Smooth muscle cell (in vitro differentiated cells): ENCODE measurements around the gene PTPRG. TPM values are rescaled to one million over a fixed set of nuclear protein-coding genes. Genes with fewer than 3 reads are reported as not detected.

Source experiments
- DNase-seq: peaks from one replicate; lab custom pipeline; 2025; ENCODE audit not compliant: unreplicated experiment; lab: John Stamatoyannopoulos, UW
- H2AFZ ChIP-seq: fragments of 200-600 bp; sonication (generic); 2 replicates; pipeline ENCODE4 v1.6.0; 2016; ENCODE audit warnings: antibody characterized with exemption, low read depth, mild to moderate bottlenecking
- H3F3A ChIP-seq: fragments of 200-600 bp; sonication (generic); 2 replicates; pipeline ENCODE4 v1.6.0; 2017; ENCODE audit warnings: antibody characterized with exemption, low read depth
- H3K27ac ChIP-seq: fragments of 200-600 bp; sonication (generic); 2 replicates; pipeline ENCODE4 v1.5.1; 2016; ENCODE audit warnings: low read depth, mild to moderate bottlenecking
- H3K27me3 ChIP-seq: fragments of 200-600 bp; sonication (generic); 2 replicates; pipeline ENCODE4 v1.6.1; 2016; ENCODE audit warnings: low read depth, mild to moderate bottlenecking
- H3K36me3 ChIP-seq: fragments of 200-600 bp; sonication (generic); 2 replicates; pipeline ENCODE4 v1.5.1; 2016; ENCODE audit warnings: low read depth
- H3K4me1 ChIP-seq: fragments of 200-600 bp; sonication (generic); 2 replicates; pipeline ENCODE4 v1.5.1; 2016; ENCODE audit warnings: low read depth
- H3K4me2 ChIP-seq: fragments of 200-600 bp; sonication (generic); 2 replicates; pipeline ENCODE4 v1.6.0; 2016; ENCODE audit warnings: mild to moderate bottlenecking
- H3K4me3 ChIP-seq: fragments of 200-600 bp; sonication (generic); 2 replicates; pipeline ENCODE4 v1.5.1; 2016; ENCODE audit warnings: mild to moderate bottlenecking
- H3K79me2 ChIP-seq: fragments of 200-600 bp; sonication (generic); 2 replicates; pipeline ENCODE4 v1.6.0; 2016; ENCODE audit warnings: low read depth, mild to moderate bottlenecking
- H3K9ac ChIP-seq: fragments of 200-600 bp; sonication (generic); 2 replicates; pipeline ENCODE4 v1.6.0; 2016; ENCODE audit warnings: low read depth
- H3K9me3 ChIP-seq: fragments of 200-600 bp; sonication (generic); replicated peaks from 2 replicates; pipeline ENCODE4 v1.5.1; 2016; ENCODE audit warnings: low read depth
- H4K20me1 ChIP-seq: fragments of 200-600 bp; sonication (generic); 2 replicates; pipeline ENCODE4 v1.6.0; 2016; ENCODE audit warnings: low read depth
- WGBS: methylation state at CpG from one replicate; pipeline ENCODE4 v1.1.7; 2016; ENCODE audit warnings: low lambda C conversion rate; 5-methylcytosine and 5-hydroxymethylcytosine counted together
- polyA plus RNA-seq: library from polyadenylated mRNA; unstranded; fragments of >200 nt; fragmentation: Nextera tagmentation; extraction: Ambion mirVana; gene quantifications from 2 replicates; pipeline ENCODE4 v1.2.1, GENCODE V29; 2016
- total RNA-seq: library from RNA; depleted of rRNA; stranded (reverse); fragments of >200 nt; gene quantifications from 2 replicates; pipeline ENCODE4 v1.2.3, GENCODE V29; 2014
- TF ChIP-seq, protein P1 (sequence below): fragments of 200-600 bp; sonication (generic); IDR thresholded peaks from 2 replicates; pipeline ENCODE4 v1.5.1; 2017; ENCODE audit warnings: borderline replicate concordance, mild to moderate bottlenecking, antibody characterized with exemption; ENCODE audit not compliant: insufficient read depth, poor library complexity, severe bottlenecking

PTPRG gene
- total and polyA plus RNA-seq, 2 experiments from 2014 or later = 21.2 to 87.3 TPM

DNA sequence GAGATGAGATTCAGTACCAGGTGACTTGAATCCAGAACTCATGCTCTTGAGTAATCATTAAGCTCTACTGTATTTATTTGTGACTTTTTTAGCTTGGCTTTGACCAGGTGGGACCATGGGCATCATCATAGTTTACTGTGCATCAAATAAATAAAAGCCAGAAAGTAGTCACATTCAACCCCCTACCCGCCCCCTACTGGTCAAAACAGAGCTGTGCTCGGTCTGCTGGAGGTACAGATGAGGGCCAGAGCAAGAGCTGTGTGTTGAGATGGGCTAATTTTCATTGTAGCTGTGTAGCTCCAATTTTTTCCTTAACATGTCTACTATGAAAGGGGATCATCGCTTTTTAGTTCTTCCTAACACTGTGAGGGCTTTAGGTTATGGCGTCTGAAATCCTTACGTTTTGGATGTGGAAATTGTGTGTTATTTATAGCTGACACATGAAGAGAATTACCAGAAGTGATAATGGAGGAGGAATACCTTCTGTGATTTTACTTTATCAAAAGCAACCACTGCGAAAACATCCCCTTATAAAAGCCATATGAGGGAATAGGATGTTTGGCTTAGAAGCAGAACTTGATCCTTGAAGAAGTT, 375.1 kb downstream of the PTPRG start:
- no peaks in the 10 kb centered on the region for H3K36me3 ChIP-seq
- peaks cover 16% of the 10 kb centered on the region for H3K79me2 ChIP-seq
- H3K9me3 ChIP-seq = no peaks in the 10 kb centered on the region
- TF ChIP-seq, protein P1, sequence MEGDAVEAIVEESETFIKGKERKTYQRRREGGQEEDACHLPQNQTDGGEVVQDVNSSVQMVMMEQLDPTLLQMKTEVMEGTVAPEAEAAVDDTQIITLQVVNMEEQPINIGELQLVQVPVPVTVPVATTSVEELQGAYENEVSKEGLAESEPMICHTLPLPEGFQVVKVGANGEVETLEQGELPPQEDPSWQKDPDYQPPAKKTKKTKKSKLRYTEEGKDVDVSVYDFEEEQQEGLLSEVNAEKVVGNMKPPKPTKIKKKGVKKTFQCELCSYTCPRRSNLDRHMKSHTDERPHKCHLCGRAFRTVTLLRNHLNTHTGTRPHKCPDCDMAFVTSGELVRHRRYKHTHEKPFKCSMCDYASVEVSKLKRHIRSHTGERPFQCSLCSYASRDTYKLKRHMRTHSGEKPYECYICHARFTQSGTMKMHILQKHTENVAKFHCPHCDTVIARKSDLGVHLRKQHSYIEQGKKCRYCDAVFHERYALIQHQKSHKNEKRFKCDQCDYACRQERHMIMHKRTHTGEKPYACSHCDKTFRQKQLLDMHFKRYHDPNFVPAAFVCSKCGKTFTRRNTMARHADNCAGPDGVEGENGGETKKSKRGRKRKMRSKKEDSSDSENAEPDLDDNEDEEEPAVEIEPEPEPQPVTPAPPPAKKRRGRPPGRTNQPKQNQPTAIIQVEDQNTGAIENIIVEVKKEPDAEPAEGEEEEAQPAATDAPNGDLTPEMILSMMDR = peak; percentile 56
- H3K4me1 ChIP-seq = peaks cover 10% of the 10 kb centered on the region
- WGBS = 69% methylated on average over 6 of the region's 6 CpGs
- H3K27me3 ChIP-seq = no peaks in the 10 kb centered on the region
- no peak overlapping the region for H3K4me3 ChIP-seq
- H3K27ac ChIP-seq = no peak overlapping the region
- H2AFZ ChIP-seq = no peak overlapping the region
- H3K9ac ChIP-seq = no peak overlapping the region
- no peak for DNase-seq
- no peak overlapping the region for H3K4me2 ChIP-seq
- no peaks in the 10 kb centered on the region for H3F3A ChIP-seq
- peaks cover 78% of the 10 kb centered on the region for H4K20me1 ChIP-seq

DNA sequence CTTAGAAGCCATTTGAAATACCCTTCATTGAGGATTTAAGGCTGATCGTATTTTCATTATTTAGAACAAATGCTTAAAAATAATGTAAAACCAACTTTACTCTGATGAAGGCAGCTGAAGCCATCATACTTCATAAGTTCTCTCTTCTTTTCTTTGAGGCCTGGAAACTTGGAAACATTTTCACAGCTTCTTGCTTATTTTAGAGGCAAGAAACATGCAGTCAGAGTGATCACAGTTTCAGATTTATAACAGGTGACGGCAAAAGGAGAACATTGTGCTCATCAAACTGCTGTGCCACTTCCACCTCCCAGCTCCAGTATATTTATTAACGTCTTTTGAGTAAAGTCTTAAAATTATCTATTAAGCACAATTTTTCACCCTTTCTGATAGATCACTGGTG, 376.1 kb downstream of the PTPRG start:
- H4K20me1 ChIP-seq = peaks cover 69% of the 10 kb centered on the region
- H3K4me2 ChIP-seq = peak overlapping the region; percentile 27
- H3K4me1 ChIP-seq = peaks cover 10% of the 10 kb centered on the region
- peaks cover 6% of the 10 kb centered on the region for H3K79me2 ChIP-seq
- H3K36me3 ChIP-seq = no peaks in the 10 kb centered on the region
- no peak overlapping the region for H3K9ac ChIP-seq
- no peak overlapping the region for H3K4me3 ChIP-seq
- H2AFZ ChIP-seq = no peak overlapping the region
- H3K9me3 ChIP-seq = no peaks in the 10 kb centered on the region
- H3K27ac ChIP-seq = no peak overlapping the region
- H3F3A ChIP-seq = no peaks in the 10 kb centered on the region
- TF ChIP-seq, protein P1 = no peak
- WGBS = 62% methylated on average over 3 of the region's 3 CpGs
- DNase-seq = no peak
- H3K27me3 ChIP-seq = no peaks in the 10 kb centered on the region

DNA sequence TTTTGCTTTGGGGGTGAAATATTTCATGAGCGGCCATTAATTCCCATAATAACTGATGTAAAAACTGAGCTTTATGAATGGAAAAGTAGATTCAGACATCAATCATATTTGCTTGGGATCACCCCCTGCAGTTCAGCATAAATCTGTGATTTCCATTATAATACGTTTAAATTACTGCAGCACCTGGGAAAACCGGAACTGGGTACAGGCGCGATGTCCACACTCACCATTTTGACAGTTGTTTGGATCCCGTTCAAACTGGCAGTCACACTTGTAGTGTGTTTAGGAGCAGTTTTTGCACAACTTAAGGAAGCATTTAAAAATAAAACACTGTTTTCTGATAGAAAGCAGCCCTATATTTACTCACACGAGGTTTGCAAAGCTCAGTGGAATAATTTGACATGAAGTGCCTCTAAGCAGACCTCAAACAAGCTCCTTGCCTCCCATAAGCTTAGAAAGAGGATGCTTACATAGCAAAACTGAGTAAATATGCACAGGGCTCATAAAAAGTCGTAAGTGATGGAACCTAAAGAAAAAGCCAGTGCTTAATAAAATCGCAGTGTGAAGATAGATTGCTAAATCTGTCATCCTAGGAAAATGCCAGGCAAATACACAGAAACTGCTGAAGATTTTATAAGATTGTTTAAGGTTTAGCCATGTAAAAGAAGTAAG, 377.6 kb downstream of the PTPRG start:
- H3K4me3 ChIP-seq = no peak overlapping the region
- H3K27ac ChIP-seq = no peak overlapping the region
- no peak overlapping the region for H3K4me2 ChIP-seq
- TF ChIP-seq, protein P1 = no peak
- peaks cover 3% of the 10 kb centered on the region for H3K79me2 ChIP-seq
- 73% methylated on average over 9 of the region's 9 CpGs for WGBS
- peaks cover 58% of the 10 kb centered on the region for H4K20me1 ChIP-seq
- no peak for DNase-seq
- no peaks in the 10 kb centered on the region for H3F3A ChIP-seq
- peaks cover 10% of the 10 kb centered on the region for H3K4me1 ChIP-seq
- H3K9ac ChIP-seq = no peak overlapping the region
- H3K36me3 ChIP-seq = no peaks in the 10 kb centered on the region
- H2AFZ ChIP-seq = no peak overlapping the region
- no peaks in the 10 kb centered on the region for H3K9me3 ChIP-seq
- H3K27me3 ChIP-seq = no peaks in the 10 kb centered on the region
